CD4-positive, alpha-beta T cell treated with Interleukin-15 for 4 hours (primary cell): ENCODE measurements around the gene ZC2HC1B.
"Not testable (repeated sequence)": the region's sequence is repeated elsewhere in the genome, so short reads cannot be mapped to it uniquely, and the experiment has no call there.

ENCODE experiments used
- DNase-seq: peaks from one replicate; pipeline ENCODE4 v3.0.0-alpha.2; 2020; ENCODE audit warnings: low spot score

Gene ZC2HC1B

GRCh38 chr6:143868808-143869207 is 4.5 kb downstream of the ZC2HC1B start:
- DNase-seq, result not testable (repeated sequence)

GRCh38 chr6:143871202-143871730 is 7.0 kb downstream of the ZC2HC1B start:
- DNase-seq, result not testable (repeated sequence)

GRCh38 chr6:143872201-143872600 is 7.9 kb downstream of the ZC2HC1B start:
- no peak for DNase-seq

- DNase-seq, result not testable (repeated sequence)
Measured at GRCh38 chr6:143873600-143873999, 9.3 kb downstream of the ZC2HC1B start.

GRCh38 chr6:143874503-143874902 is 10.2 kb downstream of the ZC2HC1B start:
- DNase-seq, result not testable (repeated sequence)

GRCh38 chr6:143877584-143878271 is 13.5 kb downstream of the ZC2HC1B start:
- no peak for DNase-seq

- DNase-seq, result no peak
Measured at GRCh38 chr6:143878272-143878760, 14.0 kb downstream of the ZC2HC1B start.

- no peak for DNase-seq
Measured at GRCh38 chr6:143880412-143880811, 16.1 kb downstream of the ZC2HC1B start.

GRCh38 chr6:143882401-143882930 is 18.2 kb downstream of the ZC2HC1B start:
- no peak for DNase-seq

- no peak for DNase-seq
Measured at GRCh38 chr6:143884216-143884900, 20.1 kb downstream of the ZC2HC1B start.

GRCh38 chr6:143885116-143885515 is 20.8 kb downstream of the ZC2HC1B start:
- no peak for DNase-seq

- DNase-seq, result no peak
Measured at GRCh38 chr6:143894655-143895054, 30.4 kb downstream of the ZC2HC1B start.

- DNase-seq, result no peak
Measured at GRCh38 chr6:143896126-143896860, 32.0 kb downstream of the ZC2HC1B start.

- DNase-seq, result no peak
Measured at GRCh38 chr6:143900358-143900757, 36.1 kb downstream of the ZC2HC1B start.

GRCh38 chr6:143901885-143902750 is 37.8 kb downstream of the ZC2HC1B start:
- no peak for DNase-seq

GRCh38 chr6:143902827-143903226 is 38.6 kb downstream of the ZC2HC1B start:
- no peak for DNase-seq

- DNase-seq, result no peak
Measured at GRCh38 chr6:143911028-143911427, 46.8 kb downstream of the ZC2HC1B start.

- DNase-seq, result no peak
Measured at GRCh38 chr6:143912671-143913070, 48.4 kb downstream of the ZC2HC1B start.

- not testable (repeated sequence) for DNase-seq
Measured at GRCh38 chr6:143917026-143917425, 52.8 kb downstream of the ZC2HC1B start.

GRCh38 chr6:143928853-143929252 is 64.6 kb downstream of the ZC2HC1B start:
- DNase-seq, result no peak

- DNase-seq, result no peak
Measured at GRCh38 chr6:143929975-143930374, 65.7 kb downstream of the ZC2HC1B start.
